GM12878 (cell line): ENCODE data around the gene HSP90AB1. TPM values are rescaled to one million over a fixed set of nuclear protein-coding genes. Genes with fewer than 3 reads are reported as not detected.

Experiments
- ETV6 ChIP-seq, 2 experiments: fragments of 450-650 bp in 1 of 2; IDR thresholded peaks in 1 of 2; conservative IDR thresholded peaks in 1 of 2; 2 replicates each; pipeline ENCODE4 v1.6.1; 2014; ENCODE audit warnings: antibody characterized with exemption in 1 of 2, borderline replicate concordance in 1 of 2, low read depth in 1 of 2, mild to moderate bottlenecking in 1 of 2, moderate library complexity in 1 of 2
- GABPA ChIP-seq: IDR thresholded peaks from 2 replicates; pipeline ENCODE4 v1.6.1; 2014; ENCODE audit warnings: antibody characterized with exemption, low read depth, mild to moderate bottlenecking, inconsistent platforms
- HCFC1 ChIP-seq: fragments of 150-350 bp; IDR thresholded peaks from 2 replicates; pipeline ENCODE4 v1.6.1; 2014; ENCODE audit warnings: low read length
- IRF4 ChIP-seq: IDR thresholded peaks from 2 replicates; pipeline ENCODE4 v1.6.1; 2011; ENCODE audit warnings: low read depth, low read length
- KDM1A ChIP-seq: fragments of 200-600 bp; sonication (generic); IDR thresholded peaks from 2 replicates; pipeline ENCODE4 v1.6.1; 2016; ENCODE audit warnings: borderline replicate concordance
- POLR2AphosphoS5 ChIP-seq: IDR thresholded peaks from 2 replicates; pipeline ENCODE4 v1.6.1; 2011; ENCODE audit warnings: mild to moderate bottlenecking, low read length, inconsistent platforms
- RBBP5 ChIP-seq: fragments of 200-600 bp; sonication (generic); conservative IDR thresholded peaks from 2 replicates; pipeline ENCODE4 v1.6.1; 2016
- SPI1 ChIP-seq: IDR thresholded peaks from 2 replicates; pipeline ENCODE4 v1.6.1; 2011; ENCODE audit warnings: low read depth, mild to moderate bottlenecking, low read length, moderate library complexity, borderline replicate concordance; ENCODE audit not compliant: insufficient read depth
- polyA plus RNA-seq, 11 experiments: library from polyadenylated mRNA; depleted of rRNA in 4 of 11; unstranded in 6 of 11; stranded (reverse) in 5 of 11; fragments of >200 nt; fragmentation: Nextera tagmentation in 4 of 11; fragmentation: Illumina TruSeq in 1 of 11; extraction: Ambion mirVana in 4 of 11; extraction: Trizol in 1 of 11; gene quantifications; 1 replicate in 1 of 11; 2 replicates in 10 of 11; pipeline versions ENCODE4 v1.2.1 to v1.2.3, GENCODE V29; 2011 to 2016; ENCODE audit warnings: inconsistent platforms in 2 of 11, missing spikeins in 2 of 11, low read depth in 1 of 11
- total RNA-seq, 4 experiments: library from RNA; depleted of rRNA in 3 of 4; stranded (reverse); fragments of >200 nt in 3 of 4; fragmentation: Illumina TruSeq in 1 of 4; extraction: Trizol in 1 of 4; gene quantifications; 2 replicates each; pipeline versions ENCODE4 v1.2.1 to v1.2.3, GENCODE V29; 2013 to 2021
- TF ChIP-seq, protein P1 (sequence below): fragments of 450-650 bp; IDR thresholded peaks from 2 replicates; pipeline ENCODE4 v1.6.1; 2017; ENCODE audit warnings: mild to moderate bottlenecking, moderate library complexity
- TF ChIP-seq, protein P2 (sequence below), 3 experiments: IDR thresholded peaks in 2 of 3; conservative IDR thresholded peaks in 1 of 3; 2 replicates each; pipeline ENCODE4 v1.5.1; 2011; ENCODE audit warnings: low read depth in 3 of 3, low read length in 3 of 3, mild to moderate bottlenecking in 3 of 3, control low read depth in 2 of 3, moderate library complexity in 2 of 3, inconsistent platforms in 1 of 3, mixed read lengths in 1 of 3; ENCODE audit not compliant: control insufficient read depth in 2 of 3, insufficient read depth in 1 of 3; ENCODE audit errors: extremely low read depth in 1 of 3
- TF ChIP-seq, protein P3 (sequence below): fragments of 450-650 bp; IDR thresholded peaks from 2 replicates; pipeline ENCODE4 v1.6.1; 2016; ENCODE audit warnings: mild to moderate bottlenecking, moderate library complexity, borderline replicate concordance
- TF ChIP-seq, protein P4 (sequence below): fragments of 450-650 bp; IDR thresholded peaks from 2 replicates; pipeline ENCODE4 v1.6.1; 2017; ENCODE audit warnings: low read depth, mild to moderate bottlenecking, moderate library complexity
- TF ChIP-seq, protein P5 (sequence below): fragments of 450-650 bp; IDR thresholded peaks from 2 replicates; pipeline ENCODE4 v1.6.1; 2017; ENCODE audit warnings: mild to moderate bottlenecking, low read depth, inconsistent platforms; ENCODE audit not compliant: poor library complexity, severe bottlenecking

HSP90AB1 gene
- total and polyA plus RNA-seq, 10 of the 15 experiments (the other 5 are each of a cell fraction or from before 2014, with no cell fraction given): 988 to 1,682 (median 1,146) TPM

- TF ChIP-seq IRF4 (no peak), SPI1 (no peak), KDM1A (no peak), RBBP5 (no peak), ETV6 (conservative IDR thresholded peaks at IDR 0.05 in 1 of 2, IDR thresholded peaks at IDR 0.05 in 1 of 2; ENCODE audit: borderline replicate concordance in 1 of 2, low read depth in 1 of 2) (no peak), POLR2AphosphoS5 (peak; percentile 82), GABPA (no peak), HCFC1 (no peak)
- TF ChIP-seq, protein P1, sequence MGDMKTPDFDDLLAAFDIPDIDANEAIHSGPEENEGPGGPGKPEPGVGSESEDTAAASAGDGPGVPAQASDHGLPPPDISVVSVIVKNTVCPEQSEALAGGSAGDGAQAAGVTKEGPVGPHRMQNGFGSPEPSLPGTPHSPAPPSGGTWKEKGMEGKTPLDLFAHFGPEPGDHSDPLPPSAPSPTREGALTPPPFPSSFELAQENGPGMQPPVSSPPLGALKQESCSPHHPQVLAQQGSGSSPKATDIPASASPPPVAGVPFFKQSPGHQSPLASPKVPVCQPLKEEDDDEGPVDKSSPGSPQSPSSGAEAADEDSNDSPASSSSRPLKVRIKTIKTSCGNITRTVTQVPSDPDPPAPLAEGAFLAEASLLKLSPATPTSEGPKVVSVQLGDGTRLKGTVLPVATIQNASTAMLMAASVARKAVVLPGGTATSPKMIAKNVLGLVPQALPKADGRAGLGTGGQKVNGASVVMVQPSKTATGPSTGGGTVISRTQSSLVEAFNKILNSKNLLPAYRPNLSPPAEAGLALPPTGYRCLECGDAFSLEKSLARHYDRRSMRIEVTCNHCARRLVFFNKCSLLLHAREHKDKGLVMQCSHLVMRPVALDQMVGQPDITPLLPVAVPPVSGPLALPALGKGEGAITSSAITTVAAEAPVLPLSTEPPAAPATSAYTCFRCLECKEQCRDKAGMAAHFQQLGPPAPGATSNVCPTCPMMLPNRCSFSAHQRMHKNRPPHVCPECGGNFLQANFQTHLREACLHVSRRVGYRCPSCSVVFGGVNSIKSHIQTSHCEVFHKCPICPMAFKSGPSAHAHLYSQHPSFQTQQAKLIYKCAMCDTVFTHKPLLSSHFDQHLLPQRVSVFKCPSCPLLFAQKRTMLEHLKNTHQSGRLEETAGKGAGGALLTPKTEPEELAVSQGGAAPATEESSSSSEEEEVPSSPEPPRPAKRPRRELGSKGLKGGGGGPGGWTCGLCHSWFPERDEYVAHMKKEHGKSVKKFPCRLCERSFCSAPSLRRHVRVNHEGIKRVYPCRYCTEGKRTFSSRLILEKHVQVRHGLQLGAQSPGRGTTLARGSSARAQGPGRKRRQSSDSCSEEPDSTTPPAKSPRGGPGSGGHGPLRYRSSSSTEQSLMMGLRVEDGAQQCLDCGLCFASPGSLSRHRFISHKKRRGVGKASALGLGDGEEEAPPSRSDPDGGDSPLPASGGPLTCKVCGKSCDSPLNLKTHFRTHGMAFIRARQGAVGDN: peak; percentile 56; the same call in 1 of the 2 replicates
- TF ChIP-seq, protein P2, sequence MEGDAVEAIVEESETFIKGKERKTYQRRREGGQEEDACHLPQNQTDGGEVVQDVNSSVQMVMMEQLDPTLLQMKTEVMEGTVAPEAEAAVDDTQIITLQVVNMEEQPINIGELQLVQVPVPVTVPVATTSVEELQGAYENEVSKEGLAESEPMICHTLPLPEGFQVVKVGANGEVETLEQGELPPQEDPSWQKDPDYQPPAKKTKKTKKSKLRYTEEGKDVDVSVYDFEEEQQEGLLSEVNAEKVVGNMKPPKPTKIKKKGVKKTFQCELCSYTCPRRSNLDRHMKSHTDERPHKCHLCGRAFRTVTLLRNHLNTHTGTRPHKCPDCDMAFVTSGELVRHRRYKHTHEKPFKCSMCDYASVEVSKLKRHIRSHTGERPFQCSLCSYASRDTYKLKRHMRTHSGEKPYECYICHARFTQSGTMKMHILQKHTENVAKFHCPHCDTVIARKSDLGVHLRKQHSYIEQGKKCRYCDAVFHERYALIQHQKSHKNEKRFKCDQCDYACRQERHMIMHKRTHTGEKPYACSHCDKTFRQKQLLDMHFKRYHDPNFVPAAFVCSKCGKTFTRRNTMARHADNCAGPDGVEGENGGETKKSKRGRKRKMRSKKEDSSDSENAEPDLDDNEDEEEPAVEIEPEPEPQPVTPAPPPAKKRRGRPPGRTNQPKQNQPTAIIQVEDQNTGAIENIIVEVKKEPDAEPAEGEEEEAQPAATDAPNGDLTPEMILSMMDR (IDR thresholded peaks at IDR 0.05 in 2 of 3, conservative IDR thresholded peaks at IDR 0.05 in 1 of 3; ENCODE audit: control insufficient read depth in 2 of 3, extremely low read depth in 1 of 3, insufficient read depth in 1 of 3, low read depth in 3 of 3, low read length in 3 of 3): no peak
- TF ChIP-seq, protein P3, sequence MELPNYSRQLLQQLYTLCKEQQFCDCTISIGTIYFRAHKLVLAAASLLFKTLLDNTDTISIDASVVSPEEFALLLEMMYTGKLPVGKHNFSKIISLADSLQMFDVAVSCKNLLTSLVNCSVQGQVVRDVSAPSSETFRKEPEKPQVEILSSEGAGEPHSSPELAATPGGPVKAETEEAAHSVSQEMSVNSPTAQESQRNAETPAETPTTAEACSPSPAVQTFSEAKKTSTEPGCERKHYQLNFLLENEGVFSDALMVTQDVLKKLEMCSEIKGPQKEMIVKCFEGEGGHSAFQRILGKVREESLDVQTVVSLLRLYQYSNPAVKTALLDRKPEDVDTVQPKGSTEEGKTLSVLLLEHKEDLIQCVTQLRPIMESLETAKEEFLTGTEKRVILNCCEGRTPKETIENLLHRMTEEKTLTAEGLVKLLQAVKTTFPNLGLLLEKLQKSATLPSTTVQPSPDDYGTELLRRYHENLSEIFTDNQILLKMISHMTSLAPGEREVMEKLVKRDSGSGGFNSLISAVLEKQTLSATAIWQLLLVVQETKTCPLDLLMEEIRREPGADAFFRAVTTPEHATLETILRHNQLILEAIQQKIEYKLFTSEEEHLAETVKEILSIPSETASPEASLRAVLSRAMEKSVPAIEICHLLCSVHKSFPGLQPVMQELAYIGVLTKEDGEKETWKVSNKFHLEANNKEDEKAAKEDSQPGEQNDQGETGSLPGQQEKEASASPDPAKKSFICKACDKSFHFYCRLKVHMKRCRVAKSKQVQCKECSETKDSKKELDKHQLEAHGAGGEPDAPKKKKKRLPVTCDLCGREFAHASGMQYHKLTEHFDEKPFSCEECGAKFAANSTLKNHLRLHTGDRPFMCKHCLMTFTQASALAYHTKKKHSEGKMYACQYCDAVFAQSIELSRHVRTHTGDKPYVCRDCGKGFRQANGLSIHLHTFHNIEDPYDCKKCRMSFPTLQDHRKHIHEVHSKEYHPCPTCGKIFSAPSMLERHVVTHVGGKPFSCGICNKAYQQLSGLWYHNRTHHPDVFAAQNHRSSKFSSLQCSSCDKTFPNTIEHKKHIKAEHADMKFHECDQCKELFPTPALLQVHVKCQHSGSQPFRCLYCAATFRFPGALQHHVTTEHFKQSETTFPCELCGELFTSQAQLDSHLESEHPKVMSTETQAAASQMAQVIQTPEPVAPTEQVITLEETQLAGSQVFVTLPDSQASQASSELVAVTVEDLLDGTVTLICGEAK: no peak
- TF ChIP-seq, protein P4, sequence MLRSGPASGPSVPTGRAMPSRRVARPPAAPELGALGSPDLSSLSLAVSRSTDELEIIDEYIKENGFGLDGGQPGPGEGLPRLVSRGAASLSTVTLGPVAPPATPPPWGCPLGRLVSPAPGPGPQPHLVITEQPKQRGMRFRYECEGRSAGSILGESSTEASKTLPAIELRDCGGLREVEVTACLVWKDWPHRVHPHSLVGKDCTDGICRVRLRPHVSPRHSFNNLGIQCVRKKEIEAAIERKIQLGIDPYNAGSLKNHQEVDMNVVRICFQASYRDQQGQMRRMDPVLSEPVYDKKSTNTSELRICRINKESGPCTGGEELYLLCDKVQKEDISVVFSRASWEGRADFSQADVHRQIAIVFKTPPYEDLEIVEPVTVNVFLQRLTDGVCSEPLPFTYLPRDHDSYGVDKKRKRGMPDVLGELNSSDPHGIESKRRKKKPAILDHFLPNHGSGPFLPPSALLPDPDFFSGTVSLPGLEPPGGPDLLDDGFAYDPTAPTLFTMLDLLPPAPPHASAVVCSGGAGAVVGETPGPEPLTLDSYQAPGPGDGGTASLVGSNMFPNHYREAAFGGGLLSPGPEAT: no peak
- TF ChIP-seq, protein P5, sequence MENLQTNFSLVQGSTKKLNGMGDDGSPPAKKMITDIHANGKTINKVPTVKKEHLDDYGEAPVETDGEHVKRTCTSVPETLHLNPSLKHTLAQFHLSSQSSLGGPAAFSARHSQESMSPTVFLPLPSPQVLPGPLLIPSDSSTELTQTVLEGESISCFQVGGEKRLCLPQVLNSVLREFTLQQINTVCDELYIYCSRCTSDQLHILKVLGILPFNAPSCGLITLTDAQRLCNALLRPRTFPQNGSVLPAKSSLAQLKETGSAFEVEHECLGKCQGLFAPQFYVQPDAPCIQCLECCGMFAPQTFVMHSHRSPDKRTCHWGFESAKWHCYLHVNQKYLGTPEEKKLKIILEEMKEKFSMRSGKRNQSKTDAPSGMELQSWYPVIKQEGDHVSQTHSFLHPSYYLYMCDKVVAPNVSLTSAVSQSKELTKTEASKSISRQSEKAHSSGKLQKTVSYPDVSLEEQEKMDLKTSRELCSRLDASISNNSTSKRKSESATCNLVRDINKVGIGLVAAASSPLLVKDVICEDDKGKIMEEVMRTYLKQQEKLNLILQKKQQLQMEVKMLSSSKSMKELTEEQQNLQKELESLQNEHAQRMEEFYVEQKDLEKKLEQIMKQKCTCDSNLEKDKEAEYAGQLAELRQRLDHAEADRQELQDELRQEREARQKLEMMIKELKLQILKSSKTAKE: no peak
Measured at GRCh38 chr6:44262467-44263353, 15.8 kb downstream of the HSP90AB1 start (continued).
